Fibroblast of villous mesenchyme (primary cell): ENCODE data around the gene CAVIN1. TPM values are rescaled to one million over a fixed set of nuclear protein-coding genes. Genes with fewer than 3 reads are reported as not detected.

ENCODE experiments used
- DNase-seq: peaks from one replicate; pipeline ENCODE4 v3.0.0-alpha.2; 2010; ENCODE audit warnings: low read depth
- H3K4me3 ChIP-seq: 2 replicates; pipeline ENCODE4 v1.5.1; 2011; ENCODE audit warnings: low read depth, mild to moderate bottlenecking, low read length
- total RNA-seq: library from RNA; depleted of rRNA; stranded (reverse); fragments of >200 nt; gene quantifications from 2 replicates; pipeline ENCODE4 v1.2.3, GENCODE V29; 2012
- TF ChIP-seq, protein P1 (sequence below): IDR thresholded peaks from 2 replicates; pipeline ENCODE4 v1.5.1; 2012; ENCODE audit warnings: low read depth, mild to moderate bottlenecking, low read length; ENCODE audit not compliant: insufficient read depth

Gene CAVIN1
- total RNA-seq, 1 donor: 988 TPM

DNA sequence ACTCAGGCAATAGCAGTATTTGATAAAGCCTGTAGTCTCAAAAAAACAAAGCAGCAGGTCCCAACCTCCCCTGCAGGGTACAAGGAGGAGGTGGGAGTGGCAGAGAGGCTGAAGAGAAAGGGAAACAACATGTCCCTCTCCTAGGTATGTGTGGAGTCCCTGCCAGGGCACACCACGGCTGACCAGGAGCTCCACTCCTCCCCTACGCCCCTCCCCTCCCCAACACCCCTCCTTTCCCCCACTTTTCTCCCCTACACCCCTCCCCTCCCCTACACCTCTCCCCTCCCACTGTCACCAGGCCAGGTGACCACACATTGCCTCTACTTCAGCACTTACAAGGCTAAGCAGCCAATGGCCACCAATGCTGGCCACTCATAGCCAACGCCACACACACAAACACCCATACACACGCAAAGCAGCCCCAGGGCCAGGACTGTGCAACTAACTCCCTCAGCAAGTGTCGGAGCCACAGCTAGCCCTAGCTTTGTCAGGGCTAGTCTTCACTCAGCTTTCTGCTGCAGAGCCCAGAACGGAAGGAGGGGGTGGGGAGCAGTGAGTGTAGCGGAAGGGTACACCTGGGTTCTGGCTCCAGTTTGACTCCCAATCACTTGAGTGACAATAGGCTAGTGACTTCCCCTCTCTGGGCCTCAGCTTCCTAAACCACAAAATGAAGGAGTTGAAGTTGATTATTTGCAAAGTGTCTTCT, 8.2 kb downstream of the CAVIN1 start:
- DNase-seq: no peak
- H3K4me3 ChIP-seq: no peak overlapping the region
- TF ChIP-seq, protein P1, sequence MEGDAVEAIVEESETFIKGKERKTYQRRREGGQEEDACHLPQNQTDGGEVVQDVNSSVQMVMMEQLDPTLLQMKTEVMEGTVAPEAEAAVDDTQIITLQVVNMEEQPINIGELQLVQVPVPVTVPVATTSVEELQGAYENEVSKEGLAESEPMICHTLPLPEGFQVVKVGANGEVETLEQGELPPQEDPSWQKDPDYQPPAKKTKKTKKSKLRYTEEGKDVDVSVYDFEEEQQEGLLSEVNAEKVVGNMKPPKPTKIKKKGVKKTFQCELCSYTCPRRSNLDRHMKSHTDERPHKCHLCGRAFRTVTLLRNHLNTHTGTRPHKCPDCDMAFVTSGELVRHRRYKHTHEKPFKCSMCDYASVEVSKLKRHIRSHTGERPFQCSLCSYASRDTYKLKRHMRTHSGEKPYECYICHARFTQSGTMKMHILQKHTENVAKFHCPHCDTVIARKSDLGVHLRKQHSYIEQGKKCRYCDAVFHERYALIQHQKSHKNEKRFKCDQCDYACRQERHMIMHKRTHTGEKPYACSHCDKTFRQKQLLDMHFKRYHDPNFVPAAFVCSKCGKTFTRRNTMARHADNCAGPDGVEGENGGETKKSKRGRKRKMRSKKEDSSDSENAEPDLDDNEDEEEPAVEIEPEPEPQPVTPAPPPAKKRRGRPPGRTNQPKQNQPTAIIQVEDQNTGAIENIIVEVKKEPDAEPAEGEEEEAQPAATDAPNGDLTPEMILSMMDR: no peak

GRCh38 chr17:42413464-42414040, 9.5 kb downstream of the CAVIN1 start:
- TF ChIP-seq, protein P1: no peak
- peak; percentile 33 for DNase-seq
- no peak overlapping the region for H3K4me3 ChIP-seq

DNA sequence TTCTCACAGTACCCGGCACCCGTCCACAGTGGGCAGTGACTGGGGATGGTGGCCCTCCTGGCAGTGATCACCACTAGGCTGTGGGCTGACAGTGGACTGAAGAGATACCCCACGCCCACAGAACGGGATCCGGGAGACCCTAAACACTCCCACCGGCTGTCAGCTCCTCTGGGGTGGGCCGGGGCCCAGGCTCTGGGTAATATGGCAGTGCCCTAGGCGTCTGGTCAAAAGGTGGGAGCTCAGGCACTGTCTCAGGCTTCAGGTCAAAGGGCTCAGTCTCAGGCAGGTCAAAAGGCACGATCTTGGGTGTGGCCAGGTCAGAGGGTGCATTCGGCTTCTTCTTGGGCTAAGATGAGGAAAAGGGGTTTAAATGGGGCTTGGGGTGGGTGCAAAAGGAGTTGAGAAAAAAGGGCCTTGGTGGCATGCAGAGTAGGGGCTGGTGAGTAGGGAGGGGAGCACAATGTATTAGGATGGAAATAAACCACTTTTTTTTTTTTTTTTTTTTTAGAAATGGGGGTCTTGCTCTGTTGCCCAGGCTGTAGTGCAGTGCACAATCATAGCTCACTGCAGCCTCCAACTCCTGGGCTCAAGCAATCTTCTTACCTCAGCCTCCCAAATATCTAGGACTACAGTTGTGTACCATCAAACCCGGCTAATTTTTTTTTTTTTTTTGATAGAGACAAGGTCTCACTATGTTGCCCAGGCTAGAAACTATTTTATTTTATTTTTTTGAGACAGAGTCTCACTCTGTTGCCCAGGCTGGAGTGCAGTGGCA, 11.0 kb downstream of the CAVIN1 start:
- H3K4me3 ChIP-seq: no peak overlapping the region
- TF ChIP-seq, protein P1: no peak

GRCh38 chr17:42411361-42411760, 11.7 kb downstream of the CAVIN1 start:
- TF ChIP-seq, protein P1: no peak
- no peak overlapping the region for H3K4me3 ChIP-seq
- no peak for DNase-seq

More for the DNA sequence above, 11.0 kb downstream of the CAVIN1 start:
- DNase-seq: no peak

DNA sequence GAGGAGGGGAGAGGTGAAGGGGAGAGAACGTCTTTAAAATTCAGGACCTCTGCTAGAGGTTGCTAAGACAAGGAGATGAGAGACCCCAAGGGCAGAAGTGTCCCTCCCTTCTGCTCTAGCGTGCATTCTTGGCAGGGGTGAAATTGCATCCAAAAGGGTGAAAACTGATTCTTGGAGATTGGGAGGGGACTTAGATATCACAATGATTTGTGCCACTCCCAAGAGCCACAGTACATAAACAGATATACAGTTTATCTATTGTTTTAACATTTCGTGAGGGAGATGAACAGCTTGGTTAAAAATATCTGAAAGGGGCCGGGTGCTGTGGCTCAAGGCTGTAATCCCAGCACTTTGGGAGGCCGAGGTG, 12.8 kb downstream of the CAVIN1 start:
- H3K4me3 ChIP-seq: no peak overlapping the region
- TF ChIP-seq, protein P1: no peak
- DNase-seq: no peak

GRCh38 chr17:42409523-42410318, 13.3 kb downstream of the CAVIN1 start:
- no peak overlapping the region for H3K4me3 ChIP-seq
- DNase-seq: peak; percentile 92
- TF ChIP-seq, protein P1: no peak
